ENCODE results near the gene NFATC2. TPM values are rescaled to one million over a fixed set of nuclear protein-coding genes. Genes with fewer than 3 reads are reported as not detected.

Gene NFATC2
- total RNA-seq = 1 to 10 TPM; 4.7 to 5.6 TPM
- long read RNA-seq, partial matches to known transcripts = 0 of 4 reads
- long read RNA-seq, other reads (novel, unspliced or antisense) = 4 of 4 reads

DNA sequence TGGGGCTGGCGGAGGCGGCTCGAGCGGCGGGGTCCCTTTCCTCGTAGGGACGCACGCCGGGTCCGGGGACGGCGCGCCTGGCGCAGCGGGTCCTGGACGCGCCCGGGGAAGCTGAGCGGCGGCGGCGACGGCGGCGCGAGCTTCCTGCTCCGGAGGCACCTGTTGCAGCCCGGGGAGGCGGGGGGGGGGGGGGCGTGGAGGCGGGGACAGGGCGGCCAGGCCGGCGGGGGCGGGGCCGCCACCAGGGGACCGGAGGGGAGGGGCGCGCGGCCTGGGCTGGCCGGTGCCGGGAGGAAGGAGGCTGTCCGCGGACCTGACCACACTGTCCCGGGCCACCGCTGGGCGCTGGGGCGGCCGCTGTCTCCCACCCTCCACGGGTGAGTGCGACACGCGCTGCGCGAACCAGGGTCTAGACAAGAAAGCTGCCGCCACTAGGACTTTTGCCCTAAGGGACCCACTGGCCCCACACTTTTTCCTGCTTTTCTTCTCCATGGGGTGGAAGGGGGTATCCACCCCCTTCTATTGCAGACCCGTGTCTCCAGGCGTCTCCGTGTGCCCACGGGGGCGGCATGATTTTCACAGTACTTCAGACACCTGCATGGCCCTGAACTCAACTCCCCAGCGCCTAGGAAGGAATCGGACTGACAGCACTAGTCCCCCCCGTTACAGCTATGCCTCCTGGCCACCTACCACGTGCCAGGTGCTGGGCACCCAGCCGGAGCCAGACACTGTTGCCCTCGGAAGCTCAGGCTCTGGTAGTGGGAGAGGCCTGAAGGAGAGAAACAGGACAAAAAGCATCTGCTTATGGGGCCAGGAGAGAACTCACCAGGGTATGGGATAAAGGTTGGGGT, at the start of gene NFATC2:
TSS of gene NFATC2 (minus strand) at position 149 of the 851 bp plus-strand sequence. CDS start 220 bp downstream, outside the sequence.
- intact Hi-C loops (cut with DNase I, micrococcal nuclease) = no loop called here
- ATAC-seq (peak; percentile 78), DNase-seq (peak; percentile 45 to 73)

DNA sequence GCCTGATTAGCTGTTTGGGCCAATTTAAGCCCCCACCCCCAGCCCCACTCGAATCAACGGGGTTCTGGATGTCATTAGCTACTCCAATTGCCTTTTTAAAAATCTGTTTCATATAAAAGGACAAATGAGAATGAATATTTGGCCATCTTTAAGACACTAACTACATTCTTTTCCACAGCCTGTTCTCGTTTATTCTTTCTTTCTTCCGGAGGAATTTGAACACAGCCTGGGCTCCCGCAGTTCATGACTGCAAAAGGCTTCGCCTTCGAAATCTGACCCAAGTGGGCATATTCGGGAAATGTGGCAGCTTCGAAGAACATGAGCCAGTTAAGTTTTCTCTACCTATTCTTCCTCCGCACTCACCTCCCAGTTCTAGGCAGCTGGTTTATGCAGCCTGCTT, 49.4 kb upstream of the NFATC2 start:
- intact Hi-C loops (cut with DNase I, micrococcal nuclease) = loop anchor here in 1 of 2 donors (10.0 kb wide), 1 partner anchor 217 kb away; no protein-coding TSS in a partner anchor
- DNase-seq (no peak), ATAC-seq (no peak)

DNA sequence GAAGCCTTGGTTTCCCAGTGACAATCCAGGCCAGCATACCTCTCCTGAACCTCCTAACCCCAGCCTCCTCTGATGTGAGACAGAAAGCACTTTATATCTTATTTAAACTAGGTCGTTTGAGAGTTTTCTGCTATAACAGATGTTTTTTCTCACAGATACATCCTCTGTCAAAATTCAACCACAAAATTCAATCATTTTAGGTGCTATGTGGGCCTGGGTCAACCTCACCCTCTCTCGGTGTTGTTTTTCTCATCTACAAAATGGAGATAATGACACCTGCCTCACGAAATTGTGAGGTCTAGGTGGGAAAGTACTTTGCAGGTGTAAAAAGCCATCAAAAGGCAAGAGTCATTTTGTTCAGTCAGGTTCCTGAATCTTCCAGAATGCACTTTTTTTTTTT, 46.2 kb upstream of the NFATC2 start:
- intact Hi-C loops (cut with DNase I, micrococcal nuclease) = no loop called here
- no peak for ATAC-seq
- DNase-seq = no peak

DNA sequence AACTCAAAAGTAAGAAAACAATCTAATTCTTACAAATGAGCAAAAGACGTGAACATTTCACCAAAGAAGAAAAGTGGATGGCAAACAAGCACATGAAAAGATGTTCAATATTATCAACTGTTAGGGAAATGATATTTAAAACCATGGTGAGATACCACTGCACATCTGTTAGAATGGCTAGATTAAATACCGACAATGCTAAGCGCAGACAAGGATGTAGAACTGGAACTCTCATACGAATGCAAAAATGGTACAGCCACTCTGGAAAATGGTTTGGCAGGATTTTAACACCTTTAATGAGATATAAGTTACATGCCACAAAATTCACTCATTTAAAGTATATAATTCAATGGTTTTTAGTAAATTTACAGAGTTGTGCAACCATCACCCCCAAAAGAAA, 44.6 kb upstream of the NFATC2 start:
- intact Hi-C loops (cut with DNase I, micrococcal nuclease) = no loop called here
- ATAC-seq (no peak), DNase-seq (no peak)

DNA sequence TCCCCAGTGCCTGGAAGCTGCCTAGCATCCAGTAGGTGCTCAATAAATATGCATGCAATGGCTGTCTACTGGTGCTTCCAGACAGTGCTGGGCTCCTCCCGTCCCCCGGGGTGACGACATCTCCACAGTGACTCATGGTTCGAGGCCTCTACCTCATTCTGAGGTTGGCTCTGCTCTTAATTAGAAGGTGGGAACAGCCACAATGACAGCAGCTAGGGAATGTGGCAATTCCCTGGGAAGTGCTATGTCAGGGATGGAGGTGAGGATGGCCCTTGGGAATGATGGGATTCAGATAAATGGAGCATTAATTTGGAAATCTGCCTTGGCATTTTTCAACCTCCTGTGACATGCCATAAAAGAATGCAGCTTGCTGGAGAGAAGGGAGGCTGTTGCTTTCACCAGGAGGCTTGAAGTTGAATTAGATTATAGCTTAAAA, 43.5 kb upstream of the NFATC2 start:
- ATAC-seq (no peak), DNase-seq (no peak)
- intact Hi-C loops (cut with DNase I, micrococcal nuclease) = no loop called here

DNA sequence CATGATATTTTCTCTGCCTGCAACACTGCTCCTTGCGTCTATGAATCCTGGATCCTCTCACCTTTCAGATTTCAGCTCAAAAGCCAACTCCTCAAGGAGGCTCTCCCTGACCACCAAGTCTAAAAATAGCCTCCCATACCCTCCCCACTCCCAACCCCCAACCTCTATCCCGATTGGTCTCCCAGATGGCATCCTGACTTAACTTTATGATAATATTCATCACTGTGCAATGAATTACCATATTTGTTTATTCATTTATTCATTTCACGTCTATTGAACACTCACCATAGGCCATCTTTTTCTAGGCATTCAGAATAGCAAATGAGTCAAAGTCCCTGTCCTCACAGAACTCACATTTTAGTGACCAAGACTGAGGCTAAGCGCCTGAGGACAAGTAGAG, 42.6 kb upstream of the NFATC2 start:
- ATAC-seq = no peak
- intact Hi-C loops (cut with DNase I, micrococcal nuclease) = no loop called here
- no peak for DNase-seq

DNA sequence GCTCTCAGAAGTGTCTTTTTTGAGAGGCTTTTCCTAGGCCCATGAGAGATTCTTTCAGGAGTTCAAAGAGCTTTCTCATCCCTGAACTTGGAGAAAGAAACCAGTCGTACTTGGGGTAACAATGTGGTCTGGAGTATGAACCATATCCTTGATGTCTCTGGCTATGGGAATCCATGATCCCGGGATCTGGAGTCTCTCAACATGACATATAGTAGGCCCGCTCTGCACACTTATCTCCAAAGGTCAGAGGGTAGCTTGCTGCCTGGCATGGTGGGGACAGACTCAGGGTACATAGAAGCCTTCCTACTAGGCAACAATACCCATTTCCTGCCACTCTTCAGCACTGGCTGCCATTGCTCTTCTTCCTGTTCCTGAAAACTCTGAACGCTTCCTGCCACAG, 42.2 kb upstream of the NFATC2 start:
- intact Hi-C loops (cut with DNase I, micrococcal nuclease) = no loop called here
- ATAC-seq = no peak
- DNase-seq = no peak

DNA sequence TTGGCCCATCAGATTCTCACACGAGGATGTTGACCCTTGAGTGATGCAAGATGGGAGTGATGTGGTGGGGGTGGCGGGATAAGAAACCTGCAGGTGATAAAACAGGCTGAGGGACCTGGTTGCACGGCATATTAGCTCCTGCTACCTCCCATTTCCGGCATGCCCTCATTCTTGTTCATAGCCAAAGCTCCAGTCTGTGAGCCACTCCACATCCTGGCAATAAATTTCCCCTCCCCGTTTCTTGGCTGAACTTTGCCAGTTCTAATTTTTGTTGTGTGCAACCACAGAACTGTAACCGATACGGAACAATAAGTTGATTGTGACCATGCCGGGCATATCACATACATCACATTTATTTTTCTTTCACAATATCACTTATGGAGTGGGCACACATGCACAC, 41.6 kb upstream of the NFATC2 start:
- DNase-seq (no peak), ATAC-seq (no peak)

DNA sequence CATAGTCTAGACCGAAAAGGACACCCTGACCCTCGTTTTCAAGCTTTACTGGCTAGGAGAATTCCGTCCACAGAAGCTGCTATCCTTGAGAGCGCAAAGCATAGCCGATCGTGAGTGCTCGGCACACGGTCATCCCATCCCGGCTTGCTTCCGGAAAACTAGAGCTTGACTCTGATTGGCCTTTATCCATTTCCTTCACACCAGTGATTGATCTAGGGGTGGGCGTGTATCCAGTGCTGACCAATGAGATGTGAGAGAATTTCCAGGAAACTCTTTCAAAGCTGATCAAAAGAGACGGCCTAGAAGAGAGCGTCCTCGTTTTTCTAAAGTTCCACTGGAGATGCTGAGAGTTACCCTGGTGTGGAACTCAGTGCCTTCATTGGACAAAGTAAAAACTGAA, 41.0 kb upstream of the NFATC2 start:
- intact Hi-C loops (cut with DNase I, micrococcal nuclease) = no loop called here
- no peak for ATAC-seq
- DNase-seq = no peak

More for the DNA sequence above, 41.6 kb upstream of the NFATC2 start:
- intact Hi-C loops (cut with DNase I, micrococcal nuclease) = no loop called here

DNA sequence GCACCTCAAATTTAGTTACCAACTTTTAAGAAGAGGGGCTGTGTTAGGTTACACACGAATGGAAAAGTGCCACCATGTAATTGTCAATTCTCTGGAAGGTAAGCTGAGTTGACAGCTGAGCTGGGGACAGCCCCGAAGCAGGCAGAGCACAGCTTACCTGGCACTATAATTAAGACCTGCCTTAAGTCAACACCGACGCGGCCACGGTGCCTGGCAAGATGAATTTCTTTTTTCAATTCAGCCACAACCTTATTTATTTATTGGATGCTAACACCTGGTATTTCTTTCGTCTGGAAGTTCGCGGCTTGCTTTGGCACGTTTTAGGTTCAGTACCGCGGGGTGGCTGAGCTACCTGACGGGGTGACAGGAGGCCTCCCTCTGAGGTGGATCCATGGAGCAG, 40.6 kb upstream of the NFATC2 start:
- DNase-seq (peak in 1 of 2 donors; percentile 15), ATAC-seq (peak; percentile 80)
- intact Hi-C loops (cut with DNase I, micrococcal nuclease) = no loop called here

DNA sequence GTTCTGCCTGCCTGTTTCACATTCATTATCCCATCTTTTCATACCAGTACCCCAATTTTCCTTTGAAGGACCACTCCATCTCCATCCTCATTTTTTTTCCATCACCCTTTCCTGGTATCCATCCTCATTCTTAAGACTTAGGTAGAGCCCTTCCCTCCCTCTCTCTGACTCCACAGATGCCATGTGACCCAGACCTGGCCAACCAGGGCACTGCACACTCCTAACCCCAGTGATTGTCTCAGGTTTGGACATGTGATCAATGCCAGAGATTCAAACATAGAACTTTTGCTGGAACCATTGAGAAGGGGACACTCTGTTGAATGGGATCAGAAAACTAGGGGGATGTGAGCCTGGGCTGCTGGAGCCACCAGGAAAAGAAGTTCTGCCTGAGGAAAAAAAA, 39.1 kb upstream of the NFATC2 start:
- intact Hi-C loops (cut with DNase I, micrococcal nuclease) = no loop called here
- ATAC-seq (no peak), DNase-seq (no peak)

DNA sequence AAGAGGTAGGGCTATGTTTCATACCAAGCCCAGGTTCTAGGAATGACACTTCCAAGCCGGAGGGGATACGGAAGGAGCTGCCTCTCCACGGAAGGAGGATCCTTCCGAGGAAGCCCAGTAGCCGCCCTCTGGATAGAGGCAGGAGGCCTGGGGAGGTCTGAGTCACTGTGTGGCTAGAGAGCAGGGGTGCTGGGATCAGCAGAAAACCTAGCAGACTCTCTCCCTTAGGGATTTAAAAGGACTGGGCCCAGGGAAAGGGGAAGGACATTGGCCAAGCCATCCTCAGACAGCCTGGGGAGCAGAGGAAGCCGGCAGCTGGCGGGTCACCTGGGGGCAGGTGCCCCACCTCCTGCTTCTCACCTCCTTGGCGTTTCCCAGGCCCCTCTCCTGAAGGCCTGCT, 36.6 kb upstream of the NFATC2 start:
- ATAC-seq (no peak), DNase-seq (no peak)
- intact Hi-C loops (cut with DNase I, micrococcal nuclease) = no loop called here

DNA sequence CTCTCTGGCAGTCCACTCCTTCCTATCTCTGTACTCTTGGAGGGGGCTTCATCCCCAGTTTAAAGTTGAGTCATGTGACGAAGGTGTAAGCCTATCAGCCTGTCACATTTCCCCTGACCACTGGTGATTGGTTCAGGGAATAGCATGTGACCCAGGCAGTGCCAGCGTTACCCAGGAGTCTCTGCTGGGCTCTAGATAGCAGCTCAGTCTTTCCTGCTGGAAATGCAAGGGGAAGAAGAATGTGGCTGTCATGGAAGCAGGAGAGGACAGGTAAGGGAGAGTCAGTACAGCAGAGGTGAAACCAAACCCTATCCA, 35.6 kb upstream of the NFATC2 start:
- intact Hi-C loops (cut with DNase I, micrococcal nuclease) = no loop called here
- DNase-seq (no peak), ATAC-seq (no peak)

DNA sequence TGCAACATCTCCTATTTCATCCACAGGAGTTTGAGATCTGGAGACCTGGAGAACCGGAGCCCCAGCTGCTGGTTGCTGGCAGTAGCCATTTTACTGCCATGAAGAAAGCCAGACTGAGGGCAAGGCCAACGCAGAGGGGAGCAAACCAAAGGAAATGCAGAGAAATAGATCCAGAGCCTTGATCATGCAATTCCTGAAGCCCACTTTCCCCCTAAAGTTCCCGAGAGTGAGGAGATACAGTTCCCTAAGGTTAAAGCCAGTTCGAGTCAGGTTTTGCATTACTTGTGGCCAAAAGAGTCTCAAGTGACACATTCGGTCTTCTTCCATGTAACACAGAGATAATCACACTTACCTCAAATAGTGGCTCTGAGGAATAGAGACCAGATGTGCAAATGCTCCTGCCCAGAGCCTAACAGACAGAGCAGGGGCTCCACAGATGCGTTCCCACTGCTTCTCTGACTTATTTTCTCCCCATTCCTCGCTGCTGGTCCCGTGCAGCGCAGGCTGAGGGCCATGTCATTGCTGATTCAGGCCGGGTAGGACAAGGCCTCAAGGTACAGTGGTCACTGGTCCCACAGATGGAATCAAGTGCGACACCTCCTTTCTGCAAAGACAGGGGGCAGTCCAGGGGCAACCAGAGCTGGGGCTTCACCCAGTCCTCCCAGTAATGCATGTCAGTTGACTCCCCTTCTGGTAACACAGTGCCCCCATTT, 35.1 kb upstream of the NFATC2 start:
- DNase-seq (no peak), ATAC-seq (no peak)
- intact Hi-C loops (cut with DNase I, micrococcal nuclease) = no loop called here

DNA sequence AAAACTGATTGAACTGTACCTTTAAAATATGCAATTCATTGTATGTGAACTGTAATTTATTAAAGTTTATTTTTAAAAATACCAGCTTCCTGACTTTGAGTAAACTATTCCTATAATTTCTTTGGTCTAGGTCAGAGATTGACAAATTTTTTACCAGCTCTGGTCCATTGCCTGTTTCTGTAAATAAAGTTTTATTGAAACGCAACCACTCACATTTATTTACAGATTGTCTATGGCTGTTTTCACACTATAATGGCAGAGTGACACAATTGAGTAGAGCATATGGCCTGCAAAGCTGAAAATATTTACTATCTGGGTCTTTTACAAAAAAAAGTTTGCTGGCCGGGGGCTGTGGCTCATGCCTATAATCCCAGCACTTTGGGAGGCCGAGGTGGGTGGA, 33.0 kb upstream of the NFATC2 start:
- DNase-seq = no peak
- intact Hi-C loops (cut with DNase I, micrococcal nuclease) = no loop called here
- no peak for ATAC-seq

DNA sequence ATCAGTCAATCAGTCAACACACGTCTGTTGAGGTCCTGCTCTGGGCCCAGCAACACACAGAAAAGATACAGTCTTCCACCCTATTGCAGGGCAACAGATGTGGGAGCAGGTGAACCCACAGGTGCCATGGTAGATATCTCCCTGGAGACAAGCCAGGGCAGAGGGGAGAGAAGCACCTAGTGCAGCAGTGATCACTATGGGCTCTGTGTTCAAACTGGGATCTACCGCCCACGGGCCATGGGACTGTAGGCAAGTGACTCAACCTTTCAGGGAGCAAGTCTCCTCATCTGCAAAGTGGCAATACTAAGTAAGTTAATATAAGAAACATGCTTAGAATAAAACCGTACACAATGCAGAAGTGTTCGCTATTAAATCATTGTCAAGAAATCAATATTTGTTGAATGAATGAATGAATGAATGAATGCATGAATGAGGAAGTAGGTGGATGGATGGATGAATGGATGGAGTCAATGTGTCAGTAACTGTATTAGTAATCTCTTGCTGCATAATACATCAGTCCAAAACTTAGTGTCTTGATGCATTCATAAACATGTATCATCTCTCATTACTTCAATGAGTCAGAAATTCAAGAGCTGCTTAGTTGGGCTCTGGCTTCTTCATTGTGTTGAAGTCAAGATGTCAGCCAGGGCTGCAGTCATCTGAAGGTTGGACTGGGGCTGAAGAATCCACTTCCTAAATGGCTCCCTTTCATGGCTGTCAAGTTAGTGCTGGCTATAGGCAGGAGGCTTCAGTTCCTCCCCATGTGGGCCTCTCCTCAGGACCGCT, 31.9 kb upstream of the NFATC2 start:
- DNase-seq (no peak), ATAC-seq (no peak)
- intact Hi-C loops (cut with DNase I, micrococcal nuclease) = no loop called here

DNA sequence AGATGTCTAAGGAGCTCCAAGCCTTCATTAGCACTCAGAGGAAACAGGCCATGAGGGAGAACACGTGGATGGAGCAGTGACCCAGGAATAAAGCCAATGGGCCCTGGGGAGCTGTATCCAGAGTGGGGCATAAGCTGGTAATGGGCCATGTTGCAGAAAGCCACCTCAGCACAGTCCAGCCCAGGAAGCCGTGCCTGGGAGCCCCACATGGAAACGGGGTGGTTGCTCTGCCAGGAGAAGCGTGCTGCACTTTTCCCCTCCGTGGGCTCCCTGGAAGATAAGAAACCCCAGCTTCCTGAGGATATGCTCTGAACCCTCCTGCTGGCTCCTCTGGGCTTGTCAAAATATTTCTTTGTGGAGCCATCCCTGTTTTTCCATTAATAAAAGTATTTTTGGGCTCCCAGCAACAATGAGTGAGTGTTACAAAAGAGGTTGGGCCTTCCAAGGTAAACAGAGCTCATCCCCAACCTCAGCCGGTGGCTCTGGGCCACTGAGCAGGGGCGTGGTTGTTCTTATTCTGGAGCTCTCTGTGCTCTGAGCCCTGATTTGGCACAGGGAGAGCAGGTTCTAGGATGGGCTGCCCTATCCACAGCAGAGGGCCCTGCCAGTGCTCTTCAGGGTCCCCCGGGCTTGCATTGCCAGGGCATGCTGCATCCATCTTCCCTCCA, 31.2 kb upstream of the NFATC2 start:
- DNase-seq = no peak
- ATAC-seq = no peak
- intact Hi-C loops (cut with DNase I, micrococcal nuclease) = no loop called here

DNA sequence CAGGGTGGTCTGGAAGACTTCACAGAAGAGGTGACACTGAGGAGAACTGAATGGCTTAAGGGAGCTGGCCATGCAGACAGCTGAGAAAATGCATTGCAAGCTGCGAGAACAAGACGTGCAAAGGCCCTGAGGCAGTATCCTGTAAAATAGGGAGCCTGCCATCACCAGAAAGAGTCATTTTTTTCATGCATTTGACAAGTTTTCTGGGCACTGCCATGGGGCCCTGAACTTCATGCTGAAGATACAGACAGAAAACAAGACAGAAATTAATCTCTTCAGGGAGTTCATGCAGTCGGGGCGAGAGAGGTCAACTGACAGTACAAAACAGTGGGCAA, 28.9 kb upstream of the NFATC2 start:
- ATAC-seq (no peak), DNase-seq (no peak)
- intact Hi-C loops (cut with DNase I, micrococcal nuclease) = no loop called here
